T-helper 1 cell treated with Interleukin-12 subunit alpha and Interleukin-12 subunit beta and Interleukin-4 antibody, amounts not matched to agents 30 μg/mL and 1 μg/mL, for 36 hours (primary cell): ENCODE results near the gene MYB.

Source experiments
- H3K27ac Mint-ChIP-seq: one replicate; pipeline ENCODE4 v1.8.0; 2021; ENCODE audit warnings: mild to moderate bottlenecking, mixed read lengths
- H3K27me3 Mint-ChIP-seq: one replicate; pipeline ENCODE4 v1.8.0; 2021; ENCODE audit warnings: low read depth, mixed read lengths
- H3K36me3 Mint-ChIP-seq: one replicate; pipeline ENCODE4 v1.8.0; 2021; ENCODE audit warnings: low read depth, mixed read lengths
- H3K4me1 Mint-ChIP-seq: one replicate; pipeline ENCODE4 v1.8.0; 2021; ENCODE audit warnings: low read depth, mixed read lengths
- H3K4me3 Mint-ChIP-seq: one replicate; pipeline ENCODE4 v1.8.0; 2021; ENCODE audit warnings: mild to moderate bottlenecking, moderate library complexity, mixed read lengths
- H3K9me3 Mint-ChIP-seq: one replicate; pipeline ENCODE4 v1.8.0; 2021; ENCODE audit warnings: mixed read lengths

The MYB gene

GRCh38 chr6:135173989-135174484, 7.1 kb upstream of the MYB start:
- no peak overlapping the region for H3K27ac Mint-ChIP-seq
- H3K27me3 Mint-ChIP-seq: no peaks in the 10 kb centered on the region
- H3K4me1 Mint-ChIP-seq: peaks cover 35% of the 10 kb centered on the region
- H3K4me3 Mint-ChIP-seq: no peak overlapping the region
- no peaks in the 10 kb centered on the region for H3K36me3 Mint-ChIP-seq
- H3K9me3 Mint-ChIP-seq: no peaks in the 10 kb centered on the region

GRCh38 chr6:135176058-135176457, 5.0 kb upstream of the MYB start:
- Mint-ChIP-seq H3K27ac (peak overlapping the region; percentile 5), H3K36me3 (no peaks in the 10 kb centered on the region), H3K4me3 (no peak overlapping the region), H3K4me1 (peaks cover 25% of the 10 kb centered on the region), H3K9me3 (no peaks in the 10 kb centered on the region), H3K27me3 (no peaks in the 10 kb centered on the region)

- Mint-ChIP-seq H3K9me3 (no peaks in the 10 kb centered on the region), H3K36me3 (no peaks in the 10 kb centered on the region), H3K4me3 (no peak overlapping the region), H3K4me1 (peaks cover 24% of the 10 kb centered on the region), H3K27ac (no peak overlapping the region), H3K27me3 (no peaks in the 10 kb centered on the region)
Observed at GRCh38 chr6:135176464-135176863, 4.6 kb upstream of the MYB start.

DNA sequence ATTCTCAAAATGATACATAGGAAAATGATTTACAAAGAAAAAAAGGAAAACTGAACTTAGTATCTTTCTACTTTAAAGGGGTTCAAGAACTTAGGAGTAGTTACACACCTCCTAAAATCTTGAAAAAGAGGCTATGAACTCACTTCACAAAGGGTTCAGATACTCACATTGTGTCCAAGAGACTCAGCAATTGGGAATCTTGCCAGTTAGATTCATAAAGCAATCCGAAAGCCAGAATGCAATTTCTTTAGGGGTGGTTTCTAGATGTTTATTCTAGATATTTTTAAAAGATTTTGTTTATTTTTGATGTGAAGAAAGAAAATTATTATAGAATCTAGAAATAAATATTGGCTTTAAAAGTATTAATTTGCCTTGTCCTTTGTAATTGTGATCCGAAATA, 1.7 kb upstream of the MYB start:
- Mint-ChIP-seq H3K9me3 (no peaks in the 10 kb centered on the region), H3K27ac (no peak overlapping the region), H3K4me1 (peaks cover 29% of the 10 kb centered on the region), H3K4me3 (no peak overlapping the region), H3K27me3 (no peaks in the 10 kb centered on the region), H3K36me3 (peaks cover 3% of the 10 kb centered on the region)

DNA sequence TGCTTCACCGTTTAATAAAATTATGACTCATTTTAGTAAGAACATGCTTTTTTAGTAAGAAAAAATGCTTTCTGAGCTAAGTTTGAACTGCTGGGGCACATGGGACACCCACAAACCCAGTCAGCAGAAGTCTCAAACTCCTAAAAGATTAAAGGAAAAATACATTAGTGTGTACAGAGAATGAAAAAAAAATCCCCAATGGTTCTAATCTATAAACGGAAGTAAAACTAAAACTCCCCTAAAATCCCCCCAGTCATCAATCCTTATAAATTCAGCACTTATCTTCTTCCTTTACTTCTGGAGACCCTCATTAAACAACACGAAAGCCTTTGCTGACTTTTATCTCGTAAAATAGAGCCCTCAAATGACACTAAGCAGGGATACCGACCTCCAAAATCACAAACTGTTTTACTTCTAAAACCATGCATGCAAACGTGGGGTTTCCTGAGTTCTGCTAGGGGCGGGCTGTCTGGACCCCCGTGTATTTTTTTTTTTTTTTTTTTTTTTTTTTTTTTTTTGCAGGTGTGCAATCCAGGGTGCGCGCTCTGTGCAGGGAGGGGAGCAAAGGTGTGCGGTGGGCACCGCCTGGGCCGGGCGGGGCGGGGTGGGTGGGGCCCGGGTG, 1.1 kb upstream of the MYB start:
- H3K27me3 Mint-ChIP-seq: no peaks in the 10 kb centered on the region
- H3K9me3 Mint-ChIP-seq: no peaks in the 10 kb centered on the region
- peak overlapping the region; percentile 85 for H3K4me3 Mint-ChIP-seq
- peak overlapping the region; percentile 89 for H3K27ac Mint-ChIP-seq
- peaks cover 31% of the 10 kb centered on the region for H3K4me1 Mint-ChIP-seq
- peaks cover 3% of the 10 kb centered on the region for H3K36me3 Mint-ChIP-seq

GRCh38 chr6:135181333-135182070, 394 bp downstream of the MYB start:
- Mint-ChIP-seq H3K27ac (peak overlapping the region; percentile 95), H3K36me3 (peaks cover 14% of the 10 kb centered on the region), H3K9me3 (no peaks in the 10 kb centered on the region), H3K4me3 (peak overlapping the region; percentile 95), H3K27me3 (no peaks in the 10 kb centered on the region), H3K4me1 (peaks cover 39% of the 10 kb centered on the region)

DNA sequence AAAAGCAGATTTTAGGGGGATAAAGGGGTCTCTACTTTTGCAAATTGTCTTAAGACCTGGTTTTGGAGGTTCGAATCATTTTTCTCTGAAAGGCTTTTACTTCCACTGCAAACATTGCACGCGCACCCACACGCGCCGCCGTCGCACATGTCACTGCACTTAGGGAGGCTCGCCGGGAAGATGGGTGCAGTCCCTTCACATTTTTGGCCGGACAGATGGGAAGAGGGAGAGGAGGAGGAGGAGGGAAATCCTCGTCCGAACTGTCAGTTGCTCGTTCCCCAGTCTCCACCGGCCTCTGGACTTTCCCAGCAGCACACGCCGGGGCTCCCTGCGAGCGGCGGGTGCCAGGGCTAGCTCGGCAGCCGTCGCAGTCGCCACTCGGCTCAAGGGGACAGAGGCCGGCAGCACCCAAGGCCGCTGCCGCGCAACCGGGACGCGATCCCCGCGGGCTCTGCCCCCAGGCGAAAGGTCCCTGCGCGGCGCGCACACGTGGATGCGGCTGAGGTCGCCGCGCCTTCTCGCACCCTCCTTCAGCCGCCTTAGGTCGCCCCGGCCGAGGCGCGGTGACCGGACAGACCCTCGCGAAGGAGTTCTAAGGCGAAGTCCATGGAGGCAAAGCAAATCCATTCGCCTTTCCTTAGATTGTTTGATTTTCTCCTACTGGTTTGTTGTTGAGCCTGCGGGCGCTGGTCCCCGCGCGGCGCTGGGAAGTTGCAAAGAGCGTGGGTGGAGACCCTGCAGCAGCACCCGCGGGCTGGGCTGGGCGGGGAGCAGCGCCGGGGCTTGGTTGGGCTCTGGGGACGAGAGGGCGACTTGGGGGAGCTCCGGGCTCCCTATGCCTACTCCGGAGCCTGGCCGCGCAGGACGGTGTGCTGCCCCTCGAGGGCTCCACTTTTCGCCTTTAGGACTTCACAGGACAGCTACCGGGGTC, 1.2 kb downstream of the MYB start:
- peak overlapping the region; percentile 95 for H3K27ac Mint-ChIP-seq
- peaks cover 34% of the 10 kb centered on the region for H3K4me1 Mint-ChIP-seq
- peak overlapping the region; percentile 95 for H3K4me3 Mint-ChIP-seq
- H3K27me3 Mint-ChIP-seq: no peaks in the 10 kb centered on the region
- no peaks in the 10 kb centered on the region for H3K9me3 Mint-ChIP-seq
- H3K36me3 Mint-ChIP-seq: peaks cover 14% of the 10 kb centered on the region

DNA sequence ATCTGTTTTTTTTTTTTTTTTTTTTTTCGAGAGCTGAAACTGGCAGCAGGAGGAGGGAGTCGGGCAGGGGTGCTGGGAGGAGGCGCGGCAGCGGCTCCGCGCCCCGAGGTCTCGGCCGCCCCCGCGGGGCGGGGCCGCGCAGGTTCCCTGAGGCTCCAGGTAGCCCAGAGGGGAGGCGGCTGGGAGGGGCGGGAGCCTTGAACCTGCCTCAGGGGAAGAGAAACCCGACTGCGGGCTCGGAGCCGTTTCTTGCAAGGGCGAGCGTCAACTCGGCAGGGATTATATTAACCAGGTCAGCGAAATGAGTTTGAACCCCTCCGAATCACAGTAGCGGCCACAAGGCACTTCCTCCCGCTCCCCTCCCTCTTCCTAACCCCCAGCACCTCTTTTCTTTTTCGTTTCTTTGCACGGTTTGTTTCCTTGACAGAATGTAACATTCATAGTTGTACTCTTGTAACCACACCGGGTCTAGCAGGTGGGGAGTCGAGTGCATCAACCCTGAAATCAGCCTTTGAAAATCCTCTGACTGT, 2.0 kb downstream of the MYB start:
- H3K27ac Mint-ChIP-seq: peak overlapping the region; percentile 88
- H3K27me3 Mint-ChIP-seq: no peaks in the 10 kb centered on the region
- peaks cover 34% of the 10 kb centered on the region for H3K4me1 Mint-ChIP-seq
- no peaks in the 10 kb centered on the region for H3K9me3 Mint-ChIP-seq
- peak overlapping the region; percentile 95 for H3K4me3 Mint-ChIP-seq
- H3K36me3 Mint-ChIP-seq: peaks cover 14% of the 10 kb centered on the region

DNA sequence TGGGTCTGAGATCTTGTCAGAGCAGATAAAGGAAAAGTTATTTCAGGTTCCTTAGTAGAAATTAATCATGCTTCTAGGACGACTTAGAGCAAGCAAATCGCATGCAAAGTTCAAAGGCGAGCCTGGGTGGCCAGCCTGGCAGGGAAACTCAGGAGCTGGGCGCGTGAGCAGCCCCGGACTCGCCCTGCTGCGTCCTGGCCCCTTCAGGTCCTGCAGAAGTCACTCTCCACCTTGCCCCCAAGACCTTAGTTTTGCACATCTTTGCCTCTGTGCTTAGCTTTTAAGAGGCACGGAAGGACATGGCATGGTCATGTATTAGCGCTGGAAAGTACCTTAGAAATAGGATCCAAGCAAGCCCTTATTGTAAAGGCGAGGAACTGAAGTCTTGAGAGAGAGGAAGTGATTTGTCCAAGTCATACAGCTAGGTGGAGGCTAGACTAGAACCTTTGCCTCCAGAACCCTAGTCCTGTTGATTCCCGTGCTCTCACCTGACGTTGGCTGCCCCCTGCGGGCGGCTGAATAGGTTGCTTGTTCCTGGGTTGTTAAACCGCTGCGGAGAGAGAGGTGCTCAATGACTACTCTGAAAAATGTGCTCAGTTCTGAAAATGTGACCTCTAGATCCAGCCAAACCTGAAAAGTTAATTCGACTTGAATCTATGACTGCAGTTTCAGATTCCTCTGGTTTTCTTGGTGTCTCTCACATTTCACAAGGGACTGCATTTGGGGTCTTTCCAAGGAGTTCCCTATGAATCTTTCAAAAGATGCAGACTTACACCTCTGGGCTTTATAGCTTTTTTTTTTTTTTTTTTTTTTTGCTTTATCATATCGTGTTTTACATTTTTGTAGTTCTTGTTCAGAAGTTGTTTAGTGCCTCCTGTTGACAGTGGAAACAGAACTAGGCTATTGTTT, 2.7 kb downstream of the MYB start:
- Mint-ChIP-seq H3K27ac (peak overlapping the region; percentile 88), H3K27me3 (no peaks in the 10 kb centered on the region)

GRCh38 chr6:135185483-135185882, 4.4 kb downstream of the MYB start:
- Mint-ChIP-seq H3K4me1 (peaks cover 42% of the 10 kb centered on the region), H3K27me3 (no peaks in the 10 kb centered on the region), H3K4me3 (no peak overlapping the region), H3K9me3 (no peaks in the 10 kb centered on the region), H3K27ac (peak overlapping the region; percentile 50), H3K36me3 (peaks cover 24% of the 10 kb centered on the region)

More for the DNA sequence above, 2.7 kb downstream of the MYB start:
- Mint-ChIP-seq H3K36me3 (peaks cover 14% of the 10 kb centered on the region), H3K4me1 (peaks cover 37% of the 10 kb centered on the region), H3K4me3 (peak overlapping the region; percentile 95), H3K9me3 (no peaks in the 10 kb centered on the region)

- Mint-ChIP-seq H3K9me3 (no peaks in the 10 kb centered on the region), H3K36me3 (peaks cover 24% of the 10 kb centered on the region), H3K4me1 (peaks cover 42% of the 10 kb centered on the region), H3K27ac (no peak overlapping the region), H3K4me3 (peak overlapping the region; percentile 1), H3K27me3 (no peaks in the 10 kb centered on the region)
Observed at GRCh38 chr6:135186255-135186654, 5.1 kb downstream of the MYB start.

- Mint-ChIP-seq H3K27me3 (no peaks in the 10 kb centered on the region), H3K27ac (no peak overlapping the region), H3K4me1 (peaks cover 44% of the 10 kb centered on the region), H3K9me3 (no peaks in the 10 kb centered on the region), H3K4me3 (no peak overlapping the region), H3K36me3 (peaks cover 29% of the 10 kb centered on the region)
Observed at GRCh38 chr6:135187372-135187771, 6.3 kb downstream of the MYB start.

DNA sequence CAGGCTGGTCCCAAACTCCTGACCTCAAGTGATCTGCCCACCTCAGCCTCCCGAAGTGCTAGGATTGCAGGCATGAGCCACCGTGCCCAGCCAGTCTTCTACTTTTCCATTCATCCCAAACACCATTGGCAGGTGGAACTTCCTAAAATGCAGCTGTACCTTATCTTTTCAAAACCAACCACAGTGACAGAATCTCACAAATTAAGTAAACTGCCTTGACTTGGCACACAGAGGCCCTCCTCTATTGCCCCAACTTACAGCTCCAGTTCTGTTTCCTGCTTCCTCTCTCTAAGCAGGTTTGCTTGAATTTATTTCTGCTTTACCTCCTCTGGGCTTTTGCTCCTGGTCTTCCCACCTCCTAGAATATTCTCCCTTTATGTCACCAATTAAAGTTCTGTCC, 7.6 kb downstream of the MYB start:
- H3K9me3 Mint-ChIP-seq: no peaks in the 10 kb centered on the region
- H3K27ac Mint-ChIP-seq: peak overlapping the region; percentile 50
- H3K36me3 Mint-ChIP-seq: peaks cover 36% of the 10 kb centered on the region

More for the DNA sequence above, 7.6 kb downstream of the MYB start:
- Mint-ChIP-seq H3K27me3 (no peaks in the 10 kb centered on the region), H3K4me3 (peak overlapping the region; percentile 21), H3K4me1 (peaks cover 43% of the 10 kb centered on the region)
